GM12864 (cell line): Measurements from ENCODE around the gene CHST12.

Experiments used
- DNase-seq: peaks from one replicate; pipeline ENCODE4 v3.0.0-alpha.2; 2011; ENCODE audit warnings: low read depth
- H3K4me3 ChIP-seq: 2 replicates; pipeline ENCODE4 v1.5.1; 2011; ENCODE audit warnings: mild to moderate bottlenecking, low read depth, low read length, control low read depth
- CTCF ChIP-seq: IDR thresholded peaks from 2 replicates; pipeline ENCODE4 v1.5.1; 2011; ENCODE audit warnings: low read depth, mild to moderate bottlenecking, moderate library complexity, low read length, control low read depth, inconsistent platforms; ENCODE audit errors: missing control alignments

Gene CHST12

GRCh38 chr7:2379161-2379560, 24.2 kb upstream of the CHST12 start:
- DNase-seq: no peak
- no peak for TF ChIP-seq CTCF

GRCh38 chr7:2379821-2380450, 23.5 kb upstream of the CHST12 start:
- H3K4me3 ChIP-seq: no peak overlapping the region
- DNase-seq: no peak
- TF ChIP-seq CTCF: no peak

More at GRCh38 chr7:2379161-2379560, 24.2 kb upstream of the CHST12 start:
- no peak overlapping the region for H3K4me3 ChIP-seq

- no peak overlapping the region for H3K4me3 ChIP-seq
- no peak for TF ChIP-seq CTCF
- DNase-seq: no peak
Measured at GRCh38 chr7:2380461-2380860, 22.9 kb upstream of the CHST12 start.

GRCh38 chr7:2381227-2381626, 22.2 kb upstream of the CHST12 start:
- TF ChIP-seq CTCF: no peak
- DNase-seq: no peak
- H3K4me3 ChIP-seq: no peak overlapping the region

- H3K4me3 ChIP-seq: no peak overlapping the region
- DNase-seq: no peak
- TF ChIP-seq CTCF: no peak
Measured at GRCh38 chr7:2381881-2382509, 21.4 kb upstream of the CHST12 start.

- H3K4me3 ChIP-seq: no peak overlapping the region
- no peak for DNase-seq
- TF ChIP-seq CTCF: no peak
Measured at GRCh38 chr7:2383543-2384274, 19.7 kb upstream of the CHST12 start.
